ENCODE data around the gene CMIP.

GRCh38 chr16:81587626-81588160, 143.1 kb downstream of the CMIP start:
- TF ChIP-seq, protein P1, sequence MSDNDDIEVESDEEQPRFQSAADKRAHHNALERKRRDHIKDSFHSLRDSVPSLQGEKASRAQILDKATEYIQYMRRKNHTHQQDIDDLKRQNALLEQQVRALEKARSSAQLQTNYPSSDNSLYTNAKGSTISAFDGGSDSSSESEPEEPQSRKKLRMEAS (IDR thresholded peaks at IDR 0.05): no peak
- no peak for TF ChIP-seq RAD21 (IDR thresholded peaks at IDR 0.05; ENCODE audit: low read depth)
- no peak for TF ChIP-seq TAF1 (IDR thresholded peaks at IDR 0.05; ENCODE audit: low read depth)
- no peak for TF ChIP-seq EP300 (IDR thresholded peaks at IDR 0.05; ENCODE audit: borderline replicate concordance)
- TF ChIP-seq YY1 (IDR thresholded peaks at IDR 0.05; ENCODE audit: low read depth): no peak
- TF ChIP-seq, protein P2, sequence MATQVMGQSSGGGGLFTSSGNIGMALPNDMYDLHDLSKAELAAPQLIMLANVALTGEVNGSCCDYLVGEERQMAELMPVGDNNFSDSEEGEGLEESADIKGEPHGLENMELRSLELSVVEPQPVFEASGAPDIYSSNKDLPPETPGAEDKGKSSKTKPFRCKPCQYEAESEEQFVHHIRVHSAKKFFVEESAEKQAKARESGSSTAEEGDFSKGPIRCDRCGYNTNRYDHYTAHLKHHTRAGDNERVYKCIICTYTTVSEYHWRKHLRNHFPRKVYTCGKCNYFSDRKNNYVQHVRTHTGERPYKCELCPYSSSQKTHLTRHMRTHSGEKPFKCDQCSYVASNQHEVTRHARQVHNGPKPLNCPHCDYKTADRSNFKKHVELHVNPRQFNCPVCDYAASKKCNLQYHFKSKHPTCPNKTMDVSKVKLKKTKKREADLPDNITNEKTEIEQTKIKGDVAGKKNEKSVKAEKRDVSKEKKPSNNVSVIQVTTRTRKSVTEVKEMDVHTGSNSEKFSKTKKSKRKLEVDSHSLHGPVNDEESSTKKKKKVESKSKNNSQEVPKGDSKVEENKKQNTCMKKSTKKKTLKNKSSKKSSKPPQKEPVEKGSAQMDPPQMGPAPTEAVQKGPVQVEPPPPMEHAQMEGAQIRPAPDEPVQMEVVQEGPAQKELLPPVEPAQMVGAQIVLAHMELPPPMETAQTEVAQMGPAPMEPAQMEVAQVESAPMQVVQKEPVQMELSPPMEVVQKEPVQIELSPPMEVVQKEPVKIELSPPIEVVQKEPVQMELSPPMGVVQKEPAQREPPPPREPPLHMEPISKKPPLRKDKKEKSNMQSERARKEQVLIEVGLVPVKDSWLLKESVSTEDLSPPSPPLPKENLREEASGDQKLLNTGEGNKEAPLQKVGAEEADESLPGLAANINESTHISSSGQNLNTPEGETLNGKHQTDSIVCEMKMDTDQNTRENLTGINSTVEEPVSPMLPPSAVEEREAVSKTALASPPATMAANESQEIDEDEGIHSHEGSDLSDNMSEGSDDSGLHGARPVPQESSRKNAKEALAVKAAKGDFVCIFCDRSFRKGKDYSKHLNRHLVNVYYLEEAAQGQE (IDR thresholded peaks at IDR 0.05; ENCODE audit: low read depth): no peak
- TF ChIP-seq EGR1 (IDR thresholded peaks at IDR 0.05): no peak
- TF ChIP-seq TCF12 (IDR thresholded peaks at IDR 0.05; ENCODE audit: low read depth): no peak
- TF ChIP-seq CREB1 (IDR thresholded peaks at IDR 0.05; ENCODE audit: low read depth): no peak
- TF ChIP-seq TEAD4 (IDR thresholded peaks at IDR 0.05): no peak
